Measurements from ENCODE around the gene GADL1. TPM values are rescaled to one million over a fixed set of nuclear protein-coding genes. Genes with fewer than 3 reads are reported as not detected.

The GADL1 gene
- polyA plus RNA-seq, 2 of the 4 experiments (the other 2 are of a cell fraction): not detected

DNA sequence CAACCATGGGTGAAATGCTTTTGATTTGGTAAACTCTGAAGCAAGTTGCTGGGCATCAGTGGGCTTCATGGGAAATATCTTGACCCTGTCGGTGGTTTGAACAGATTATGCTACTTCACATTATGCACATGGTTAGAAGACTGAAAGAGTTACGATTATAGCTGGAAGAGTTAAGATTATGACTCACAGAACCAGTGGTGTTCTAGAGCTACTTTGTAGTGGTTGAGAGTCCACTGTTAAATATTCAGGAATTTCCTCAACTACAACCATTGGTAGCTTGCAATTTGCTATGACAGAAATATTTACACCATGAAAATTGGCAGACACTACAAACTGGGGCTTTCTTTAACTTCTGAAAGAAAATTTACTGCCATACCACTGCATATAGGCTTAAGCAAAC lies 99.3 kb downstream of the GADL1 start:
- FAIRE-seq: no peak
- no peak overlapping the region for H3K4me2 ChIP-seq
- no peak for ATAC-seq
- no peak overlapping the region for H3K27ac ChIP-seq
- ChIA-PET POLR2A (no interaction called here), CTCF (no interaction called here)
- no peaks in the 10 kb centered on the region for H3K4me1 ChIP-seq
- 67% methylated on average over 2 of the region's 2 CpGs for WGBS (ENCODE audit: missing lambda C conversion rate)
- H3K9me3 ChIP-seq: no peaks in the 10 kb centered on the region
- DNase-seq (ENCODE audit: low read depth in 1 of 2, low spot score in 1 of 2): no peak
- H3K4me3 ChIP-seq: no peak overlapping the region
- no peak for TF ChIP-seq SREBF2 (IDR thresholded peaks at IDR 0.05)
- no peak for TF ChIP-seq FOSB (CRISPR knock-in tag; IDR thresholded peaks at IDR 0.05)
- TF ChIP-seq EHMT2 (IDR thresholded peaks at IDR 0.05; ENCODE audit: low read depth): no peak
- TF ChIP-seq ESRRA (IDR thresholded peaks at IDR 0.05; ENCODE audit: borderline replicate concordance, low read length): no peak
- TF ChIP-seq RFX5 (IDR thresholded peaks at IDR 0.05): no peak
- TF ChIP-seq HDAC2 (IDR thresholded peaks at IDR 0.05): no peak
- TF ChIP-seq KDM1A (IDR thresholded peaks at IDR 0.05; ENCODE audit: low read depth): no peak
- TF ChIP-seq, protein P1, sequence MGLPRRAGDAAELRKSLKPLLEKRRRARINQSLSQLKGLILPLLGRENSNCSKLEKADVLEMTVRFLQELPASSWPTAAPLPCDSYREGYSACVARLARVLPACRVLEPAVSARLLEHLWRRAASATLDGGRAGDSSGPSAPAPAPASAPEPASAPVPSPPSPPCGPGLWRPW (IDR thresholded peaks at IDR 0.05): no peak
- no peak for TF ChIP-seq ZFP36 (IDR thresholded peaks at IDR 0.05; ENCODE audit: borderline replicate concordance, partially characterized antibody)
- TF ChIP-seq, protein P2, sequence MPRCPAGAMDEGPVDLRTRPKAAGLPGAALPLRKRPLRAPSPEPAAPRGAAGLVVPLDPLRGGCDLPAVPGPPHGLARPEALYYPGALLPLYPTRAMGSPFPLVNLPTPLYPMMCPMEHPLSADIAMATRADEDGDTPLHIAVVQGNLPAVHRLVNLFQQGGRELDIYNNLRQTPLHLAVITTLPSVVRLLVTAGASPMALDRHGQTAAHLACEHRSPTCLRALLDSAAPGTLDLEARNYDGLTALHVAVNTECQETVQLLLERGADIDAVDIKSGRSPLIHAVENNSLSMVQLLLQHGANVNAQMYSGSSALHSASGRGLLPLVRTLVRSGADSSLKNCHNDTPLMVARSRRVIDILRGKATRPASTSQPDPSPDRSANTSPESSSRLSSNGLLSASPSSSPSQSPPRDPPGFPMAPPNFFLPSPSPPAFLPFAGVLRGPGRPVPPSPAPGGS (IDR thresholded peaks at IDR 0.05): no peak
- no peak for TF ChIP-seq ZSCAN20 (CRISPR knock-in tag; IDR thresholded peaks at IDR 0.05)
- TF ChIP-seq NPAS2 (CRISPR knock-in tag; IDR thresholded peaks at IDR 0.05; ENCODE audit: borderline replicate concordance): no peak
- TF ChIP-seq PHF8 (IDR thresholded peaks at IDR 0.05; ENCODE audit: borderline replicate concordance, low read depth): no peak
- no peak for TF ChIP-seq HOXB13 (CRISPR knock-in tag; IDR thresholded peaks at IDR 0.05; ENCODE audit: low read depth)
- no peak for TF ChIP-seq RNF2 (IDR thresholded peaks at IDR 0.05; ENCODE audit: borderline replicate concordance, low read depth)
- no peak for TF ChIP-seq EP300 (IDR thresholded peaks at IDR 0.05)
- TF ChIP-seq RCOR1 (IDR thresholded peaks at IDR 0.05; ENCODE audit: low read depth, low read length): no peak
- TF ChIP-seq CBX2 (IDR thresholded peaks at IDR 0.05; ENCODE audit: borderline replicate concordance, low read depth): no peak
- no peak for TF ChIP-seq RARB (CRISPR knock-in tag; IDR thresholded peaks at IDR 0.05)

DNA sequence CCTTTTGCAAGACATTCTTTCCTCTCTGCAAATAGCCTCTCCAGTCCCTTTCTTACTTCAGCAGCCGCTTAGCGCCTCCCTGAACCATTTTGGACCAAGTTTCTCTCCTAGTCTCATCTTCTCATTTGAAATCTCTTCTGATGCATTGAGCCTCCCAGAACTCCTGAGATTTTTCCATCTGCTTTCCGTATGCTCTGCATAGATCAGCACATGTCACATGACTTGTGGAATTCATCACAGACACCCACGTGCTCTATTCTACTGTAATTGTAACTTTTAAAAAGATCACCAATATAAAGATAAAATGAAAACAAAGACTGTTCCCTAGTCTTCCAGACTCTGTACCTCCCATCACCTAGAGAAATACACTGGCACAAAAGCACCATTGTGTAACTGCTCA lies 100.7 kb downstream of the GADL1 start:
- FAIRE-seq: no peak
- TF ChIP-seq, protein P3, sequence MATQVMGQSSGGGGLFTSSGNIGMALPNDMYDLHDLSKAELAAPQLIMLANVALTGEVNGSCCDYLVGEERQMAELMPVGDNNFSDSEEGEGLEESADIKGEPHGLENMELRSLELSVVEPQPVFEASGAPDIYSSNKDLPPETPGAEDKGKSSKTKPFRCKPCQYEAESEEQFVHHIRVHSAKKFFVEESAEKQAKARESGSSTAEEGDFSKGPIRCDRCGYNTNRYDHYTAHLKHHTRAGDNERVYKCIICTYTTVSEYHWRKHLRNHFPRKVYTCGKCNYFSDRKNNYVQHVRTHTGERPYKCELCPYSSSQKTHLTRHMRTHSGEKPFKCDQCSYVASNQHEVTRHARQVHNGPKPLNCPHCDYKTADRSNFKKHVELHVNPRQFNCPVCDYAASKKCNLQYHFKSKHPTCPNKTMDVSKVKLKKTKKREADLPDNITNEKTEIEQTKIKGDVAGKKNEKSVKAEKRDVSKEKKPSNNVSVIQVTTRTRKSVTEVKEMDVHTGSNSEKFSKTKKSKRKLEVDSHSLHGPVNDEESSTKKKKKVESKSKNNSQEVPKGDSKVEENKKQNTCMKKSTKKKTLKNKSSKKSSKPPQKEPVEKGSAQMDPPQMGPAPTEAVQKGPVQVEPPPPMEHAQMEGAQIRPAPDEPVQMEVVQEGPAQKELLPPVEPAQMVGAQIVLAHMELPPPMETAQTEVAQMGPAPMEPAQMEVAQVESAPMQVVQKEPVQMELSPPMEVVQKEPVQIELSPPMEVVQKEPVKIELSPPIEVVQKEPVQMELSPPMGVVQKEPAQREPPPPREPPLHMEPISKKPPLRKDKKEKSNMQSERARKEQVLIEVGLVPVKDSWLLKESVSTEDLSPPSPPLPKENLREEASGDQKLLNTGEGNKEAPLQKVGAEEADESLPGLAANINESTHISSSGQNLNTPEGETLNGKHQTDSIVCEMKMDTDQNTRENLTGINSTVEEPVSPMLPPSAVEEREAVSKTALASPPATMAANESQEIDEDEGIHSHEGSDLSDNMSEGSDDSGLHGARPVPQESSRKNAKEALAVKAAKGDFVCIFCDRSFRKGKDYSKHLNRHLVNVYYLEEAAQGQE (IDR thresholded peaks at IDR 0.05): no peak
- no peak for TF ChIP-seq ZFP36 (IDR thresholded peaks at IDR 0.05; ENCODE audit: borderline replicate concordance, partially characterized antibody)
- WGBS (ENCODE audit: missing lambda C conversion rate): 75% methylated on average over 4 of the region's 4 CpGs

DNA sequence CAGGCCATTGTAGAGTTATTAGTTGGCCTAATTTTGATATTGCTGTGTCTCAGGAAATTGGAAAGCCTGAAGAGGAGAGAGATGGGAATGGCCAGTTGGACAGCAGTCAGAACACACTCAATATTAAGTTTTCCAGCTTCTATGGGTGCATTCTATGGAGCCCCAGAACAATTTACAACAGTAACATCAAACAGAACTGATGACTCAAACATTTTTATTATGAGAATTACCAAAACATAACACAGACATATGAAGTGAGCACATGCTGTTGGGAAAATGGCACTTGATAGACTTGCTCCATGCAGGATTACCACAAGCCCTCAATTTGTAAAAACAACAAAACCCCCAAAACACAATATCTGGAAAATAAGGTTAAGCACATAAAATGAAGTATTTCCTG lies 104.3 kb downstream of the GADL1 start:
- ChIA-PET CTCF (interaction anchor here (0.6 kb wide), 1 partner anchor 748 kb away, joined by 3 read pairs; no protein-coding TSS in a partner anchor), POLR2A (no interaction called here)
- Histone ChIP-seq H3K4me3 (no peak overlapping the region), H3K4me2 (no peak overlapping the region), H3K9me3 (no peaks in the 10 kb centered on the region), H3K4me1 (no peaks in the 10 kb centered on the region), H3K27ac (no peak overlapping the region)
- DNase-seq (ENCODE audit: low read depth in 1 of 2, low spot score in 1 of 2) (no peak), ATAC-seq (no peak), FAIRE-seq (no peak)
- peak; percentile 40 for TF ChIP-seq MAFK (IDR thresholded peaks at IDR 0.05; ENCODE audit: partially characterized antibody)
- no peak for TF ChIP-seq BHLHE40 (IDR thresholded peaks at IDR 0.05; ENCODE audit: low read depth, low read length)

More for the DNA sequence above, 100.7 kb downstream of the GADL1 start:
- H3K4me2 ChIP-seq: no peak overlapping the region
- no peaks in the 10 kb centered on the region for H3K4me1 ChIP-seq
- DNase-seq (ENCODE audit: low read depth in 1 of 2, low spot score in 1 of 2) (no peak), ATAC-seq (no peak)
- CTCF ChIA-PET: no interaction called here
- H3K27ac ChIP-seq: no peak overlapping the region
- no peaks in the 10 kb centered on the region for H3K9me3 ChIP-seq
- H3K4me3 ChIP-seq: no peak overlapping the region
- POLR2A ChIA-PET: no interaction called here

All from A549 (cell line).